HEK293T (cell line): Measurements from ENCODE around the gene KRT7.

Experiments used
- ARNT ChIP-seq: fragments of 450-650 bp; IDR thresholded peaks from 2 replicates; pipeline ENCODE4 v1.6.1; 2017; ENCODE audit warnings: mild to moderate bottlenecking
- CTBP1 ChIP-seq: fragments of 450-650 bp; IDR thresholded peaks from 2 replicates; pipeline ENCODE4 v1.6.1; 2016; ENCODE audit warnings: borderline replicate concordance
- ELF4 ChIP-seq: fragments of 450-650 bp; IDR thresholded peaks from 2 replicates; pipeline ENCODE4 v1.6.1; 2017; ENCODE audit warnings: antibody characterized with exemption
- FOXA1 ChIP-seq: fragments of 450-650 bp; IDR thresholded peaks from 2 replicates; pipeline ENCODE4 v1.6.1; 2016; ENCODE audit warnings: mild to moderate bottlenecking
- FOXK2 ChIP-seq: fragments of 450-650 bp; IDR thresholded peaks from 2 replicates; pipeline ENCODE4 v1.6.1; 2016; ENCODE audit warnings: mild to moderate bottlenecking
- FOXM1 ChIP-seq: fragments of 450-650 bp; IDR thresholded peaks from 2 replicates; pipeline ENCODE4 v1.6.1; 2017; ENCODE audit warnings: mild to moderate bottlenecking, borderline replicate concordance
- HDGF ChIP-seq: fragments of 450-650 bp; IDR thresholded peaks from 2 replicates; pipeline ENCODE4 v1.6.1; 2017; ENCODE audit warnings: antibody characterized with exemption, borderline replicate concordance
- NFRKB ChIP-seq: fragments of 450-650 bp; IDR thresholded peaks from 2 replicates; pipeline ENCODE4 v1.6.1; 2016; ENCODE audit warnings: mild to moderate bottlenecking, moderate library complexity
- PKNOX1 ChIP-seq: fragments of 450-650 bp; IDR thresholded peaks from 2 replicates; pipeline ENCODE4 v1.6.1; 2016
- SP1 ChIP-seq: fragments of 450-650 bp; IDR thresholded peaks from 2 replicates; pipeline ENCODE4 v1.6.1; 2017
- SUZ12 ChIP-seq: fragments of 450-650 bp; IDR thresholded peaks from 2 replicates; pipeline ENCODE4 v1.6.1; 2016; ENCODE audit warnings: mild to moderate bottlenecking

DNA sequence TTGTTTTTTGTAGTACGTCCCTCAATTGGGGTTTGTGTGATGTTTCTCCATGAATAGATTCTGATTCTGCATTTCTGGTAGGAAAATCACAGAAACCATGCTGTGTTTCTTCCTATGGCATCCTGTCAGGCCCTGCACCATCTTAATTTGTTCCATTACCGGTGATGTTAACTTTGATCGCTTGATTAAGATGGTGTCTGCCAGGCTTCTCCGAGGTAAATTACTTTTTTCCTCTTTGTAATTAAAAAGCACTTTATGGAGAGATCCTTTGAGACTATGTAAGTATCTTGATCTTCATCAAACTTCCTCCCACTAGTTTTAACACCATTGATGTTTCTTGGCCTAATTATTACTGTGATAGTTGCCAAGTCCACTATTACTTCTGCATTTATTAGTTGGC, 15.0 kb upstream of the KRT7 start:
- TF ChIP-seq HDGF (no peak), SP1 (no peak), CTBP1 (no peak), SUZ12 (no peak), ARNT (no peak), FOXA1 (no peak), FOXM1 (no peak), FOXK2 (no peak), NFRKB (no peak), PKNOX1 (no peak), ELF4 (no peak)
